ENCODE results near the gene SEMA4G.

The SEMA4G gene

GRCh38 chr10:100966887-100967286, 2.4 kb upstream of the SEMA4G start:
- H4K20me1 ChIP-seq (ENCODE audit: low read depth, low read length), result no peaks in the 10 kb centered on the region
- TF ChIP-seq EZH2phosphoT487 (conservative IDR thresholded peaks at IDR 0.05; ENCODE audit: low read length), result no peak
- no peak for TF ChIP-seq CTCF (IDR thresholded peaks at IDR 0.05; ENCODE audit: insufficient read depth, low read length, poor library complexity, severe bottlenecking)
- no peak overlapping the region for H3K4me2 ChIP-seq (ENCODE audit: low read depth, low read length, poor library complexity, severe bottlenecking)
- H2AFZ ChIP-seq (ENCODE audit: low read depth, low read length, severe bottlenecking), result no peak overlapping the region
- H3K9ac ChIP-seq (ENCODE audit: low read length), result no peak overlapping the region
- H3K9me2 ChIP-seq (replicated peaks; ENCODE audit: insufficient read depth, low read length), result no peaks in the 10 kb centered on the region
- H3K9me3 ChIP-seq (ENCODE audit: insufficient read depth, low read length), result no peaks in the 10 kb centered on the region
- peaks cover 17% of the 10 kb centered on the region for H3K36me3 ChIP-seq (ENCODE audit: low read length)
- no peak overlapping the region for H3K27ac ChIP-seq (ENCODE audit: low read depth, low read length)
- no peak overlapping the region for H3K4me3 ChIP-seq (ENCODE audit: insufficient read depth, low read length, poor library complexity, severe bottlenecking)
- 0 out of 2 replicates have a peak, but pooled peaks cover 3% of the 10 kb centered on the region for H3F3A ChIP-seq (ENCODE audit: insufficient read depth)
- H3K27me3 ChIP-seq (ENCODE audit: low read length), result no peaks in the 10 kb centered on the region
- no peaks in the 10 kb centered on the region for H3K79me2 ChIP-seq (ENCODE audit: insufficient read depth, low read length)

GRCh38 chr10:100967332-100967731, 2.0 kb upstream of the SEMA4G start:
- Histone ChIP-seq H3K36me3 (ENCODE audit: low read length) (peaks cover 12% of the 10 kb centered on the region), H3K9ac (ENCODE audit: low read length) (no peak overlapping the region), H3K9me3 (ENCODE audit: insufficient read depth, low read length) (no peaks in the 10 kb centered on the region), H3K27me3 (ENCODE audit: low read length) (no peaks in the 10 kb centered on the region), H3K27ac (ENCODE audit: low read depth, low read length) (no peak overlapping the region), H3K4me3 (ENCODE audit: insufficient read depth, low read length, poor library complexity, severe bottlenecking) (no peak overlapping the region), H2AFZ (ENCODE audit: low read depth, low read length, severe bottlenecking) (no peak overlapping the region), H4K20me1 (ENCODE audit: low read depth, low read length) (no peaks in the 10 kb centered on the region), H3K79me2 (ENCODE audit: insufficient read depth, low read length) (no peaks in the 10 kb centered on the region), H3K9me2 (replicated peaks; ENCODE audit: insufficient read depth, low read length) (no peaks in the 10 kb centered on the region), H3K4me2 (ENCODE audit: low read depth, low read length, poor library complexity, severe bottlenecking) (no peak overlapping the region), H3F3A (ENCODE audit: insufficient read depth) (0 out of 2 replicates have a peak, but pooled peaks cover 3% of the 10 kb centered on the region)
- TF ChIP-seq EZH2phosphoT487 (conservative IDR thresholded peaks at IDR 0.05; ENCODE audit: low read length) (no peak), CTCF (IDR thresholded peaks at IDR 0.05; ENCODE audit: insufficient read depth, low read length, poor library complexity, severe bottlenecking) (no peak)

GRCh38 chr10:100968062-100968736, 1.1 kb upstream of the SEMA4G start:
- Histone ChIP-seq H2AFZ (ENCODE audit: low read depth, low read length, severe bottlenecking) (no peak overlapping the region), H3F3A (ENCODE audit: insufficient read depth) (0 out of 2 replicates have a peak, but pooled peaks cover 3% of the 10 kb centered on the region), H3K79me2 (ENCODE audit: insufficient read depth, low read length) (no peaks in the 10 kb centered on the region), H3K27ac (ENCODE audit: low read depth, low read length) (no peak overlapping the region), H3K9me3 (ENCODE audit: insufficient read depth, low read length) (no peaks in the 10 kb centered on the region), H3K4me2 (ENCODE audit: low read depth, low read length, poor library complexity, severe bottlenecking) (no peak overlapping the region), H3K36me3 (ENCODE audit: low read length) (peaks cover 4% of the 10 kb centered on the region; the same call in 1 of the 2 replicates), H3K9me2 (replicated peaks; ENCODE audit: insufficient read depth, low read length) (no peaks in the 10 kb centered on the region), H3K4me3 (ENCODE audit: insufficient read depth, low read length, poor library complexity, severe bottlenecking) (no peak overlapping the region), H4K20me1 (ENCODE audit: low read depth, low read length) (no peaks in the 10 kb centered on the region), H3K9ac (ENCODE audit: low read length) (no peak overlapping the region), H3K27me3 (ENCODE audit: low read length) (no peaks in the 10 kb centered on the region)
- TF ChIP-seq CTCF (IDR thresholded peaks at IDR 0.05; ENCODE audit: insufficient read depth, low read length, poor library complexity, severe bottlenecking) (no peak), EZH2phosphoT487 (conservative IDR thresholded peaks at IDR 0.05; ENCODE audit: low read length) (no peak)
